ENCODE results near the gene COL28A1.

Gene COL28A1

GRCh38 chr7:7317850-7318249 lies 217.8 kb downstream of the COL28A1 start:
- TF ChIP-seq CTCF (IDR thresholded peaks at IDR 0.05; ENCODE audit: control extremely low read depth, extremely low read depth, low read depth, missing control alignments) = no peak
- ChIA-PET POLR2A (no interaction called here), CTCF (no interaction called here)
- DNase-seq (ENCODE audit: extremely low spot score) = no peak

GRCh38 chr7:7315851-7316250 lies 219.8 kb downstream of the COL28A1 start:
- DNase-seq (ENCODE audit: extremely low spot score) = no peak
- no peak for TF ChIP-seq CTCF (IDR thresholded peaks at IDR 0.05; ENCODE audit: control extremely low read depth, extremely low read depth, low read depth, missing control alignments)
- ChIA-PET POLR2A (no interaction called here), CTCF (interaction anchor here (0.9 to 1.2 kb wide), 2 partner anchors 11 to 115 kb away, joined by 3 read pairs; no protein-coding TSS in a partner anchor)

DNA sequence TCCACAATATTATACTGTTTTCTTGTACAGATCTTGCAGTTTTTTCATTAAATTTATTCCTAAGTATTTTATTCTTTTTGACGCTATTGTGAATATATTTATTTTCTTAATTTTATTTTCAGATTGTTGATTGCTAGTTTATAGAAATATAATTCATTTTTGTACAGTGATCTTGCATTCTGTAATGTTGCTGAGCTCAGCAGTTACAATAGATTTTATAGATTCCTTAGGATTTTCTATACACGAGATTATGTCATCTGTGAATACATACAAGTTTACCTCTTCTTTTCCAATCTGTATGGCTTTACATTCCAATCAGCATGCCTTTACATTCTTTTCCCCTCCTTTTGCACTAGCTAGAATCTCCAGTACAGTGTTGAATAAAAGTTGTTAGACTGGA lies 223.3 kb downstream of the COL28A1 start:
- POLR2A ChIA-PET = no interaction called here

DNA sequence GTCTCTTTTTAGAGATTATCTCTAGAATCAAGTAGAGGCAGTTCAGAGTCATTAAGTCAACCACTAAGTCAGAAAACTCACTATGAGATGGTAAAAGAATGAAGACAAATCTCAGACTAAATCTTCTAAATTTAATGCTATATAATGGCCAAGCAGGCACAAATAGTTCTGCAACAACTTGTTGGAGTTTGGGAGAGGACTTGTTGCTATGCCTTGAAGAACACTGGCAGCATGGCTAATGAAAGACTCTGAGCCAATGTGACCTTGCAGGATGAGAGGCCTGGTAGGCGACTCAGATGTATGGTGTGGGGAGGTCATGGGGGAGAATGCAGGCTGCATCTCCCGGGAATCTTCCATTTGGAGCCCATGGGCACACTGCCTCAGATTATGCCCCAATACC lies 224.7 kb downstream of the COL28A1 start:
- CTCF ChIA-PET = no interaction called here

More for the DNA sequence above, 223.3 kb downstream of the COL28A1 start:
- CTCF ChIA-PET = no interaction called here
- TF ChIP-seq CTCF (IDR thresholded peaks at IDR 0.05; ENCODE audit: control extremely low read depth, extremely low read depth, low read depth, missing control alignments) = no peak
- DNase-seq (ENCODE audit: extremely low spot score) = no peak

DNA sequence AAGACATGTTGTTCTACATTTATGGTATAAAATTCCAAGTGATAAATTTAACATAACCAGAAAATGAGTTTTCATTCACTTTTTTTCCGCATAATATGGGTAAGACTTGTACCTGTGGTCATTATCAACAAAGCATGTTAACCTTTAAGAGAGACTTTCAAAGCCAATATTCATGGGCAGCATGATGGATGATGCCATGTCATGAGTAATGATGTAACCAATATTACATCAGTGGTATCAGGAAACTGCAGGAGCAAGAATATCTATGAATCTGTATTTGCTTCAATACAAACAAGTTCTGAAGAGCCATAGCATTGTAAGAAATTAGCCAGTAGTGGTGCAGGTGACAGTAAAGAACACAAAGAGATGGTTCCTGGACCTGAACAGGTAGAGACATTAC lies 226.5 kb downstream of the COL28A1 start:
- CTCF ChIA-PET = no interaction called here
- POLR2A ChIA-PET = no interaction called here
- DNase-seq (ENCODE audit: extremely low spot score) = no peak
- TF ChIP-seq CTCF (IDR thresholded peaks at IDR 0.05; ENCODE audit: control extremely low read depth, extremely low read depth, low read depth, missing control alignments) = no peak

More for the DNA sequence above, 224.7 kb downstream of the COL28A1 start:
- TF ChIP-seq CTCF (IDR thresholded peaks at IDR 0.05; ENCODE audit: control extremely low read depth, extremely low read depth, low read depth, missing control alignments) = no peak
- POLR2A ChIA-PET = no interaction called here
- DNase-seq (ENCODE audit: extremely low spot score) = no peak

All from GM10248 (cell line).